MM.1S (cell line): Measurements from ENCODE around the gene IYD.

Experiments used
- CTCF ChIP-seq: fragments of 300-600 bp; sonication (generic); IDR thresholded peaks from 2 replicates; pipeline ENCODE4 v1.5.1; 2016; ENCODE audit warnings: antibody characterized with exemption, low read length, mixed read lengths
- EZH2 ChIP-seq: fragments of 300-600 bp; sonication (generic); optimal IDR thresholded peaks from 2 replicates; pipeline ENCODE3; 2017; ENCODE audit warnings: low read depth, mild to moderate bottlenecking, antibody characterized with exemption, low read length, mixed read lengths
- EZH2phosphoT487 ChIP-seq: fragments of 300-600 bp; sonication (generic); IDR thresholded peaks from 2 replicates; pipeline ENCODE4 v1.6.1; 2018; ENCODE audit warnings: antibody characterized with exemption, low read length

GRCh38 chr6:150427843-150428242 lies 59.0 kb downstream of the IYD start:
- TF ChIP-seq CTCF (no peak), EZH2 (no peak), EZH2phosphoT487 (no peak)
